ENCODE measurements around the gene ANKRD10. TPM values are rescaled to one million over a fixed set of nuclear protein-coding genes. Genes with fewer than 3 reads are reported as not detected.

Gene ANKRD10
- total RNA-seq, 1 experiment from 2014 or later, result 120 TPM

DNA sequence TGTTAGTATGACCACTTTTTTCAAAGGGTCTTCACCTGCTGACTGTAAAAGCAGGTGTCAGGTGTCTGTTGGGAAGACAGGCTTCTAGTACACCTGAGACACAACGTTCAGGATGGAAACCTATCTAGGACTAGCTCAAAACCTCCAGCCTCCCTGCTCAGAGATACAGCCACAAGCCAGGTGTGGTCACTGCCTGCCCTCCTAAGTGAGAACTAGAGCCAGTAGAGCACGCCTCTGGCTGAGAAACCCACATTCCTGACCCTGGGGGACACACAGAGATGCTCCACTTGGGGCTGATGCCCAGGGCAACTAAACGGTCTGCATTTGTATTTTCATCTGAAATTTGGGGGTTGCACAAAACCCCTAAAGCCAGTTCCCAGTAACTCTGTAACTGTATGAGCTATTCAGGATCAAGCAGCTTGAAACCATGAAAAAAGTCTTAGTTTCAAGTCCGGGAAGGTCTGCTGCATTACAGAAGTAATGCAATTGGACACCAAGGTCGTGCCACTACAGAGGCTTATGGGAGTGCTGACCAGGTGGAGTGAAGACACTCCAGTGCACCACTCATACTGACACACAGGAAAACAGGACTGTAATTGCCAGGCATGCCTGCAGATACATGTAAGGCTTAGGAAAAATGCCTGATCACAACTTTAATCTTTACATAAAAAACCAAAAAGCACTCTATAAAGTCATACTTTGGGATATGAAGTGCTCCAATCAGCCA, 27.8 kb downstream of the ANKRD10 start:
- CTCF ChIA-PET, result no interaction called here
- no TSS peak for BruUV-seq (replicated peaks)
- no peak for DNase-seq
- no peaks in the 10 kb centered on the region for H3K4me1 Mint-ChIP-seq (ENCODE audit: low read depth, unreplicated experiment)
- no peak overlapping the region for H3K4me3 Mint-ChIP-seq (ENCODE audit: low read depth, unreplicated experiment)
- TF ChIP-seq, protein P1, sequence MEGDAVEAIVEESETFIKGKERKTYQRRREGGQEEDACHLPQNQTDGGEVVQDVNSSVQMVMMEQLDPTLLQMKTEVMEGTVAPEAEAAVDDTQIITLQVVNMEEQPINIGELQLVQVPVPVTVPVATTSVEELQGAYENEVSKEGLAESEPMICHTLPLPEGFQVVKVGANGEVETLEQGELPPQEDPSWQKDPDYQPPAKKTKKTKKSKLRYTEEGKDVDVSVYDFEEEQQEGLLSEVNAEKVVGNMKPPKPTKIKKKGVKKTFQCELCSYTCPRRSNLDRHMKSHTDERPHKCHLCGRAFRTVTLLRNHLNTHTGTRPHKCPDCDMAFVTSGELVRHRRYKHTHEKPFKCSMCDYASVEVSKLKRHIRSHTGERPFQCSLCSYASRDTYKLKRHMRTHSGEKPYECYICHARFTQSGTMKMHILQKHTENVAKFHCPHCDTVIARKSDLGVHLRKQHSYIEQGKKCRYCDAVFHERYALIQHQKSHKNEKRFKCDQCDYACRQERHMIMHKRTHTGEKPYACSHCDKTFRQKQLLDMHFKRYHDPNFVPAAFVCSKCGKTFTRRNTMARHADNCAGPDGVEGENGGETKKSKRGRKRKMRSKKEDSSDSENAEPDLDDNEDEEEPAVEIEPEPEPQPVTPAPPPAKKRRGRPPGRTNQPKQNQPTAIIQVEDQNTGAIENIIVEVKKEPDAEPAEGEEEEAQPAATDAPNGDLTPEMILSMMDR (IDR thresholded peaks at IDR 0.05; ENCODE audit: unreplicated experiment), result no peak
- H3K27me3 Mint-ChIP-seq (ENCODE audit: unreplicated experiment), result no peaks in the 10 kb centered on the region
- no peaks in the 10 kb centered on the region for H3K9me3 Mint-ChIP-seq (ENCODE audit: low read depth, unreplicated experiment)
- intact Hi-C loops (cut with micrococcal nuclease; ENCODE audit: unreplicated experiment), result no loop called here
- H3K27ac Mint-ChIP-seq (ENCODE audit: unreplicated experiment), result no peak overlapping the region
- peaks cover 56% of the 10 kb centered on the region for H3K36me3 Mint-ChIP-seq (ENCODE audit: insufficient read depth, unreplicated experiment)

DNA sequence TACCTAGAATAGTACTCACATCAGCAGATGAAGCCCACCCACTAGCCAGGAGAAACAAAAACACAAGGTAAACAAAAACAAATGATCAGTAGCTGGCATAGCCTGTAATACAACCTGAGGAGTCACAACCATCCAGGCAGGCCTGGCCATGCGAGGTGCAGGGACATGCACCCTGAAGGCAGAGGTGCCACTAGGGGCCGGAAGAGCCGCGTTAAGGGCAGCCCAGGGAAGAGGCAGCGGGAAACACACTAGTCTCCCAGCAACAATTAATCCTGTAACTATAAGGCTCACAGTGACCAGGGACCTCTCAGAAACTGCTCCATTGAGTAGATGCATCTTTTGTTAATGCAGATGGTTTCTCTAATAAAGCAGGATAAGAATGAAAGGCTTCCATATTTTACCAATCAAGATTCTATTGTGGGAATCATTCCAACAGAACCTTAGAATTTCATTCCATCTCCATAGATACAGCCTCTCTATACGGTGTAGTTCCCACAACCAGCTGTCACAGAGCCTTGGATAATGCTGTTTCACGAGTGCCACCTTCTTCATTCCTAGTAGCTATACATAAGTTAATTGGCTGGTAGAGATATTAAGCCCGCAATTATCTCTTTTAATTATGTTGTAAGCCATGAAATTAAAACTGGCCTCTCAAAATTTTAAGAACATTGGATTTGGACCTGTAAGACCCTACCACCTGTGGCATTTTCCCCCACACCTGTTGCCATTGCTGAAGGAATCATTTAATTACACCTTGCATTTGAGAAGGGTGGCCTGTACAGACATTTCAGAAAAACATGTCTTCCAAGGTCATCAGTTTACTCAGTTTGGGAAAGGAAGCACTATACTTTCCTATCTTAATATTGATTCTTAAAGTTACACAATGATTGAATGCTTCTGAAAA, 28.7 kb downstream of the ANKRD10 start:
- H3K4me3 Mint-ChIP-seq (ENCODE audit: low read depth, unreplicated experiment), result no peak overlapping the region
- no peak overlapping the region for H3K27ac Mint-ChIP-seq (ENCODE audit: unreplicated experiment)
- TSS peak; percentile 4 for BruUV-seq (replicated peaks)
- TF ChIP-seq, protein P1 (IDR thresholded peaks at IDR 0.05; ENCODE audit: unreplicated experiment), result no peak
- DNase-seq, result no peak
- H3K4me1 Mint-ChIP-seq (ENCODE audit: low read depth, unreplicated experiment), result no peaks in the 10 kb centered on the region
- H3K9me3 Mint-ChIP-seq (ENCODE audit: low read depth, unreplicated experiment), result no peaks in the 10 kb centered on the region
- CTCF ChIA-PET, result no interaction called here
- no peaks in the 10 kb centered on the region for H3K27me3 Mint-ChIP-seq (ENCODE audit: unreplicated experiment)
- intact Hi-C loops (cut with micrococcal nuclease; ENCODE audit: unreplicated experiment), result no loop called here
- H3K36me3 Mint-ChIP-seq (ENCODE audit: insufficient read depth, unreplicated experiment), result peaks cover 59% of the 10 kb centered on the region

DNA sequence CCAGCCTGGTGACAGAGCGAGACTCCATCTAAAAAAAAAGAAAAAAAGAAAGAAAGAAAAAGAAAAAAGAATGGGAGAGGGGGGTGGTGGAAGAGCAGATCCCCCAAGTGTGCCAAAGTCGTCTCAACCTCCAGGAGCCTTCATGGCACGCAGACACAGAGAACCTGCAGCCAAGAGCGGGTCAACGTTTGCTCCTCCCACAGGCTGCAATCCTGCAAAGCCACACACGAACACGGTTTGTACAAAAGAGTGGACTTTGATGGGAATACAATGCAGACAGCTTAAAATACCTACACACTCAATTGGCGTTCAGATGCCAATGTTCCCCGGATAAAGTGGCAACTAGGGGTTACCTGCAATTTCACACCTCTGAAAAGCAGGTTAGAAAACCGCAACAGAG, 29.4 kb downstream of the ANKRD10 start:
- Mint-ChIP-seq H3K27ac (ENCODE audit: unreplicated experiment) (no peak overlapping the region), H3K4me1 (ENCODE audit: low read depth, unreplicated experiment) (no peaks in the 10 kb centered on the region), H3K4me3 (ENCODE audit: low read depth, unreplicated experiment) (no peak overlapping the region), H3K9me3 (ENCODE audit: low read depth, unreplicated experiment) (no peaks in the 10 kb centered on the region), H3K36me3 (ENCODE audit: insufficient read depth, unreplicated experiment) (peaks cover 53% of the 10 kb centered on the region), H3K27me3 (ENCODE audit: unreplicated experiment) (no peaks in the 10 kb centered on the region)
- CTCF ChIA-PET, result no interaction called here
- no peak for DNase-seq
- intact Hi-C loops (cut with micrococcal nuclease; ENCODE audit: unreplicated experiment), result no loop called here
- no TSS peak for BruUV-seq (replicated peaks)
- TF ChIP-seq, protein P1 (IDR thresholded peaks at IDR 0.05; ENCODE audit: unreplicated experiment), result no peak

DNA sequence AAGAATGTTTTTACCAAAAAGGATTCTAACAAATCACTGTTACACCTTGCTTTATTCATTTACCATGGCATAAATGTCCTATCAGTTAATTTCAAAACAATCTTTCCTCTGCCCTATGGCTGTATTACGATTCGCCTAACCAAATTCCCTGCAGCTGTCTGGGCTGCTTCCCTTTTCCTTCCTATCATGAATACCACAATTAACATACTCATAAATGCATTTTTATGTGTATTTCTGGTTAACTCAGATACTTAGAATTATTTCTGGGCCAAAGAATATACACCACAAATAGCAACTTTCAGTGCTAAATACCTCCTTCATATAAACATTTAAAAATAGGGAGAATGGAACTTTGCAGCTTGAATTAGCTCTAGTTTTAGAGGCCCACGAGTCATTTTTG, 30.4 kb downstream of the ANKRD10 start:
- TF ChIP-seq, protein P1 (IDR thresholded peaks at IDR 0.05; ENCODE audit: unreplicated experiment), result no peak

More for the DNA sequence above, 30.4 kb downstream of the ANKRD10 start:
- H3K9me3 Mint-ChIP-seq (ENCODE audit: low read depth, unreplicated experiment), result no peaks in the 10 kb centered on the region
- H3K27me3 Mint-ChIP-seq (ENCODE audit: unreplicated experiment), result no peaks in the 10 kb centered on the region
- no peak for DNase-seq
- BruUV-seq (replicated peaks), result no TSS peak
- peaks cover 58% of the 10 kb centered on the region for H3K36me3 Mint-ChIP-seq (ENCODE audit: insufficient read depth, unreplicated experiment)
- CTCF ChIA-PET, result no interaction called here
- no peaks in the 10 kb centered on the region for H3K4me1 Mint-ChIP-seq (ENCODE audit: low read depth, unreplicated experiment)
- no peak overlapping the region for H3K27ac Mint-ChIP-seq (ENCODE audit: unreplicated experiment)
- intact Hi-C loops (cut with micrococcal nuclease; ENCODE audit: unreplicated experiment), result no loop called here
- no peak overlapping the region for H3K4me3 Mint-ChIP-seq (ENCODE audit: low read depth, unreplicated experiment)

Measured in Calu3 (cell line).